PC-9 (cell line): Measurements from ENCODE around the gene CASTOR2. TPM values are rescaled to one million over a fixed set of nuclear protein-coding genes. Genes with fewer than 3 reads are reported as not detected.
"Not testable (repeated sequence)": the region's sequence is repeated elsewhere in the genome, so short reads cannot be mapped to it uniquely, and the experiment has no call there.

Experiments
- BruUV-seq: library from RNA; stranded (reverse); fragments of 400-500 nt; replicated peaks from 2 replicates; lab custom pipeline; 2021; lab: Mats Ljungman, UMichigan
- CTCF ChIA-PET: fragments of 300-600 bp; sonication (Branson Sonifier 250); formaldehyde crosslinking; loops from one replicate; lab custom pipeline; 2022; ENCODE audit warnings: antibody characterized with exemption; lab: Charles Lee
- POLR2A ChIA-PET: fragments of 300-600 bp; sonication (Branson Sonifier 250); formaldehyde crosslinking; loops from one replicate; lab custom pipeline; 2022; ENCODE audit warnings: antibody characterized with exemption; ENCODE audit not compliant: unreplicated experiment; lab: Charles Lee
- DNase-seq, 2 experiments: peaks; one replicate each; pipeline versions ENCODE4 v3.0.0 to v3.0.0-alpha.2; 2015 to 2022; ENCODE audit warnings: mixed read lengths in 1 of 2
- H2AFZ ChIP-seq: fragments of 200-600 bp; sonication (generic); 2 replicates; pipeline ENCODE4 v1.8.1; 2017; ENCODE audit warnings: antibody characterized with exemption
- H3F3A ChIP-seq: fragments of 200-600 bp; sonication (generic); 2 replicates; pipeline ENCODE4 v1.8.1; 2017; ENCODE audit warnings: antibody characterized with exemption, mild to moderate bottlenecking, low read depth; ENCODE audit not compliant: insufficient read depth
- H3K27ac ChIP-seq: fragments of 200-600 bp; sonication (generic); 2 replicates; pipeline ENCODE4 v1.6.1; 2016; ENCODE audit warnings: mixed run types
- H3K27me3 ChIP-seq: fragments of 200-600 bp; sonication (generic); 2 replicates; pipeline ENCODE4 v1.6.1; 2016; ENCODE audit warnings: low read depth, mixed run types; ENCODE audit not compliant: insufficient read depth
- H3K36me3 ChIP-seq: fragments of 200-600 bp; sonication (generic); 2 replicates; pipeline ENCODE4 v1.6.1; 2016; ENCODE audit warnings: low read depth, mixed run types
- H3K4me1 ChIP-seq: fragments of 200-600 bp; sonication (generic); replicated peaks from 2 replicates; pipeline ENCODE4 v1.6.1; 2016; ENCODE audit warnings: mixed run types; ENCODE audit not compliant: insufficient read depth
- H3K4me2 ChIP-seq: fragments of 200-600 bp; sonication (generic); 2 replicates; pipeline ENCODE4 v1.6.1; 2017; ENCODE audit warnings: mixed run types
- H3K4me3 ChIP-seq: fragments of 200-600 bp; sonication (generic); 2 replicates; pipeline ENCODE4 v1.6.1; 2016; ENCODE audit warnings: mixed run types
- H3K79me2 ChIP-seq: fragments of 200-600 bp; sonication (generic); 2 replicates; pipeline ENCODE4 v1.6.1; 2017; ENCODE audit warnings: low read depth, mixed run types
- H3K9me2 ChIP-seq: fragments of 200-600 bp; sonication (generic); 2 replicates; pipeline ENCODE4 v1.8.1; 2017; ENCODE audit warnings: mild to moderate bottlenecking; ENCODE audit not compliant: insufficient read depth
- H3K9me3 ChIP-seq: fragments of 200-600 bp; sonication (generic); 2 replicates; pipeline ENCODE4 v1.8.1; 2016; ENCODE audit warnings: low read depth; ENCODE audit not compliant: insufficient read depth
- H4K20me1 ChIP-seq: fragments of 200-600 bp; sonication (generic); 2 replicates; pipeline ENCODE4 v1.8.1; 2017; ENCODE audit not compliant: insufficient read depth
- CTCF ChIP-seq: fragments of 200-600 bp; sonication (generic); conservative IDR thresholded peaks from 2 replicates; pipeline ENCODE4 v1.6.1; 2017; ENCODE audit warnings: mixed run types, antibody characterized with exemption, mild to moderate bottlenecking, moderate library complexity
- EZH2 ChIP-seq: fragments of 200-600 bp; sonication (generic); IDR thresholded peaks from 2 replicates; pipeline ENCODE4 v1.8.0; 2017; ENCODE audit warnings: antibody characterized with exemption, low read depth
- intact Hi-C: fragments of 100-400 bp; cut with micrococcal nuclease; formaldehyde crosslinking; loops from one replicate; pipeline ENCODE4 v1.10.0; 2022; ENCODE audit not compliant: unreplicated experiment
- total RNA-seq: library from RNA; stranded (reverse); gene quantifications from 2 replicates; pipeline ENCODE4 v1.2.3, GENCODE V29; 2021

Gene CASTOR2
- total RNA-seq, 1 experiment from 2014 or later: 49.1 TPM

DNA sequence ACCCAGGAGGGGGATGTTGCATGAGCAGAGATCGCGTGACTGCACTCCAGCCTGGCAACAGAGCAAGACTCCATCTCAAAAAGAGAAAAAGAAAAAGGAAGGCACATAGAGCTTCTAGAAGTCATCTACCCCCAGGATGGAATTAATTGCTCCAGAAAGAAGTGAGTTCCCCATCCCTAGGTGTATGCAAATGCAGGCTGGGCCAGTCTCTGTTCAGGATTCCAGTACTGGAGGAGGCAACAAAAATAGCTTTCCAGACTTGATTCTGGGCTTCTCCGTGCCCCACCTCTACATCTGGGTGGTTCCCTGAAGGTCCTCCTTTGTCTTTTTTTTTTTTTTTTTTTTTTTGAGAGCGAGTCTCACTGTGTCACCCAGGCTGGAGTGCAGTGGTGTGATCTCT lies 28.6 kb downstream of the CASTOR2 start:
- peaks cover 12% of the 10 kb centered on the region for H4K20me1 ChIP-seq
- no peaks in the 10 kb centered on the region for H3K79me2 ChIP-seq
- H3K27ac ChIP-seq: no peak overlapping the region
- no peaks in the 10 kb centered on the region for H3K36me3 ChIP-seq
- peaks cover 14% of the 10 kb centered on the region; the same call in 1 of the 2 replicates for H3F3A ChIP-seq
- peak overlapping the region; percentile 28 for H3K4me2 ChIP-seq
- CTCF ChIA-PET: no interaction called here
- H3K9me2 ChIP-seq: no peaks in the 10 kb centered on the region
- H3K27me3 ChIP-seq: no peaks in the 10 kb centered on the region
- intact Hi-C loops: no loop called here
- no TSS peak for BruUV-seq
- DNase-seq: no peak
- POLR2A ChIA-PET: no interaction called here
- no peak overlapping the region for H3K4me3 ChIP-seq
- peaks cover 9% of the 10 kb centered on the region for H3K4me1 ChIP-seq
- no peaks in the 10 kb centered on the region for H3K9me3 ChIP-seq
- no peak overlapping the region for H2AFZ ChIP-seq
- TF ChIP-seq EZH2: no peak
- no peak for TF ChIP-seq CTCF

DNA sequence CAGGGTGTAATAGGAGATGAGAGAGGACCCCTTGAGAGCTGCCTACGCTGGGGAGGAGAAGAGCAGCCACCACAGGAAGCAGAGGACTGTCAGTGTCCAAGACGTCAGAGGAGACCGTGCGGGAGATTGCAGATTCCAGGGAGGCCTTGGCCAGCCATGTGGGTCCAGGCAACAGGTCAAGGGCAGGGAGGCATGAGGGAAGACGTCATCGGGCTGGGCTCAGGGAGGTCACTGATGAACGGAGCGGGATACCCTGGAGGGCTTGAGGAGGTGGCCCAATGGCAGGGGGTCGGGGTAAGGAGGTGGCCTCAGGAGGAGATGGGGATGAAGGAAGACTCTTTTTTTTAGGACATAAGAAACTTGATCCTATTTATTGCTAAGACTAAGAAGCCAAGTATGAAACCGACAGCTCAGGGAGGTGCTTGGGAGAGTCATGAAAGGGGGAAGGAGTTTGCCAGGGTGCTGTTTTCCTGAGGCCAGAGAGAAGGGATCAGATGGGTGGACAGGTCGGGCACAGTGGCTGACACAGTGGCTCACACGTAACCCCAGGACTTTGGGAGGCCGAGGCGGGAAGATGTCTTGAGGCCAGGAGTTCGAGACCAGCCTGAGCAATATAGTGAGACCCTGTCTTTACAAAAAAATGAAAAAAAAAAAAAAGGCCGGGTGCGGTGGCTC lies 30.5 kb downstream of the CASTOR2 start:
- H3K9me3 ChIP-seq, H3K4me1 ChIP-seq, DNase-seq, BruUV-seq, H3K4me3 ChIP-seq, H3K27me3 ChIP-seq, CTCF ChIA-PET, intact Hi-C loops, H2AFZ ChIP-seq, H3K36me3 ChIP-seq, H3K79me2 ChIP-seq, H3K27ac ChIP-seq, H3K4me2 ChIP-seq, POLR2A ChIA-PET, H3K9me2 ChIP-seq: not testable (repeated sequence)
- H4K20me1 ChIP-seq: peaks cover 12% of the 10 kb centered on the region
- peaks cover 14% of the 10 kb centered on the region; the same call in 1 of the 2 replicates for H3F3A ChIP-seq

- intact Hi-C loops, BruUV-seq, DNase-seq, H3K79me2 ChIP-seq, H2AFZ ChIP-seq, H3K27ac ChIP-seq, POLR2A ChIA-PET, H3K36me3 ChIP-seq, H3K9me2 ChIP-seq, H3K4me2 ChIP-seq, H3K4me3 ChIP-seq, H3K27me3 ChIP-seq, CTCF ChIA-PET, H3K9me3 ChIP-seq: not testable (repeated sequence)
- Histone ChIP-seq H3K4me1 (peaks cover 14% of the 10 kb centered on the region), H3F3A (peaks cover 14% of the 10 kb centered on the region; the same call in 1 of the 2 replicates), H4K20me1 (peaks cover 12% of the 10 kb centered on the region)
Observed at GRCh38 chr7:74996361-74996760, 31.9 kb downstream of the CASTOR2 start.

DNA sequence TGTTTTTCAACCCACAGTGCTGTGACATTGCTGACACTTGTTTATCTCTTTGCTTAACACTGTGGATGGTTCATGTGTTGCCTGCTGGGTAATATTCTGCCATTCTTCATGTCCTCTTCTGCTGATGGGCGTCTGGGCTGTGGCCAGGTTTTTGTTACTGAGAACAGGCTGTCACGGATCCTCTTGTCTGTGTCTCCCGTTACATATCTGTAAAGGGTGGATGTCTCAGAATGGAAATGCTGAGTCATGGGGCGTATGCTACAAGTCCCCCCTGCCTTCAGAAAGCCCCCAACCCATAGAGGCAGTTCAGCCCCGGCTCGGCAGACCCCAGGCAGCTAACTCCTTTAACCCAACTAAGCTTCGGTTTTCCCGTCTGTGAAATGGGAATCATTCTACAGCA lies 33.3 kb downstream of the CASTOR2 start:
- H3K36me3 ChIP-seq, CTCF ChIA-PET, intact Hi-C loops, H3K27ac ChIP-seq, H4K20me1 ChIP-seq, H3K27me3 ChIP-seq, H3K79me2 ChIP-seq, DNase-seq, H3K9me3 ChIP-seq, H3K9me2 ChIP-seq, H2AFZ ChIP-seq, BruUV-seq, H3K4me3 ChIP-seq, POLR2A ChIA-PET, H3K4me2 ChIP-seq: not testable (repeated sequence)
- H3F3A ChIP-seq: peaks cover 13% of the 10 kb centered on the region; the same call in 1 of the 2 replicates
- H3K4me1 ChIP-seq: peaks cover 17% of the 10 kb centered on the region

- intact Hi-C loops, H3K4me1 ChIP-seq, H3K27me3 ChIP-seq, H3K36me3 ChIP-seq, H4K20me1 ChIP-seq, H3K79me2 ChIP-seq, H3K9me3 ChIP-seq, H2AFZ ChIP-seq, H3K9me2 ChIP-seq, H3K27ac ChIP-seq, BruUV-seq, CTCF ChIA-PET, POLR2A ChIA-PET, H3F3A ChIP-seq, H3K4me3 ChIP-seq: not testable (repeated sequence)
- peak; percentile 45 to 52 for DNase-seq
- peak overlapping the region; percentile 6; the same call in 1 of the 2 replicates for H3K4me2 ChIP-seq
Observed at GRCh38 chr7:75001356-75001755, 36.9 kb downstream of the CASTOR2 start.
